Mammary epithelial cell (primary cell): Measurements from ENCODE around the gene MEGF11.

Experiments used
- CTCF ChIP-seq, 2 donors: IDR thresholded peaks in 1 of 2; conservative IDR thresholded peaks in 1 of 2; 2 replicates each; pipeline ENCODE4 v1.5.1; 2011 to 2012; ENCODE audit warnings: inconsistent platforms in 2 of 2, low read length in 2 of 2, mild to moderate bottlenecking in 2 of 2, control low read depth in 1 of 2, low read depth in 1 of 2; ENCODE audit not compliant: insufficient read depth in 1 of 2; ENCODE audit errors: extremely low read depth in 1 of 2
- EZH2 ChIP-seq: IDR thresholded peaks from 2 replicates; pipeline ENCODE4 v1.6.1; 2012; ENCODE audit warnings: low read length, inconsistent platforms, borderline replicate concordance

GRCh38 chr15:66211670-66212562, 41.6 kb downstream of the MEGF11 start:
- no peak for TF ChIP-seq EZH2
- no peak for TF ChIP-seq CTCF (conservative IDR thresholded peaks at IDR 0.05 in 1 of 2, IDR thresholded peaks at IDR 0.05 in 1 of 2; ENCODE audit: extremely low read depth in 1 of 2, insufficient read depth in 1 of 2, low read depth in 1 of 2, low read length in 2 of 2)
